Measurements from ENCODE around the gene PDAP1. TPM values are rescaled to one million over a fixed set of nuclear protein-coding genes. Genes with fewer than 3 reads are reported as not detected.

PDAP1 gene
- total and polyA plus RNA-seq, 10 of the 15 experiments (the other 5 are each of a cell fraction or from before 2014, with no cell fraction given) = 6.6 to 200 (median 87.7) TPM

DNA sequence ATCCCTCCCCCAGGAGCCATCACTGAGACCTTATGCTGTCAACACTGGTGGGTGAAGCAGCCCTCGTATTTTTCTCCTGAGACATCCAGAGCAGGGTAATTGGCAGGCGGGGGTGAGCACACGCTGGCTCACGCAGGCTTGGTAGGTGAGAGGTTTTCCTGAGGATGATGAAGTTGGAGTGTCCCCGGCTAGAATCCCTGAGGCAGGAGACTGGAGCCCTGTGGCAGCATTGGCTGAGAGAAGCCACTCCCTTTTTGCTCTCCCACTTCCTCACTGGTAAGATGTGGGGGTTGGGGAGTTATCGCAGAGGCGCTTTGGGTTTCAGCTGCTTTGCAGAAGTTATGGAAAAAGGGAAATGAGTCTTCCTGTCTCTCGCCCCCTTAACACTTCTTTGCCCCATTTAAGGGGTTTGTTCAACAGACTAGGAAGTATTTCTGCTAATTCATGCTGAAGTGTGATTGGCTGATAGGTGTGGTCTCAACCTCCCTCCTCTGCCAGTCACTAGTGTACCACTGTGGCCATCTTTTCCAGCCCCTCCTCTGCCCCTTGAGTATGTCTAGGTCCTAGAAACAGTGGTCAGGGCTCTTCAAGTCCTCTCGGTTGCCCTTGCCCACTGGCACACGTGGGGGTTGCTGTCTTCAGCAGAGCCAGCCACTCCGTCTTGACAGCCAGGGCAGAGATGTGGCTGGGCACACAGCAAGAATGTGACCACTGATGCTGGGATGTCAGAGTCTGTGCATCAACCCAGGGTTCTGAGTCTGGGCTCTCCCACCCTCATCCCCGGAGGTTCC, 28.2 kb downstream of the PDAP1 start:
- peak; percentile 97 for FAIRE-seq
- ChIA-PET SMC1A (ENCODE audit: uncharacterized antibody, unreplicated experiment) (interaction anchor here (1.0 to 2.7 kb wide), 2 partner anchors 11 to 28 kb away, joined by 3 to 20 read pairs; partner anchors contain the start of genes BUD31 and PDAP1), RAD21 (ENCODE audit: unreplicated experiment) (interaction anchor here (0.5 to 2.3 kb wide), 4 partner anchors 9 to 29 kb away, joined by 3 to 15 read pairs (median 7); partner anchors contain the start of genes BUD31 and PDAP1), POLR2A (interaction anchor here (0.5 to 2.8 kb wide), 5 partner anchors 29 to 450 kb away, joined by 3 to 51 read pairs (median 4); partner anchors contain the start of genes ARPC1A, BUD31 and PDAP1), CTCF (interaction anchor here (1.7 kb wide), 1 partner anchor 29 kb away, joined by 5 read pairs; the partner anchor contains the start of genes BUD31 and PDAP1)
- no TSS peak for BruUV-seq (replicated peaks)
- H3K9ac ChIP-seq (ENCODE audit: control insufficient read depth, insufficient read depth, low read length) = peak overlapping the region; percentile 95
- intact Hi-C loops (cut with micrococcal nuclease; ENCODE audit: unreplicated experiment) = loop anchor here (2.0 kb wide), 1 partner anchor 29 kb away; the partner anchor contains the start of genes BUD31 and PDAP1
- peaks cover 76% of the 10 kb centered on the region for H3K79me2 ChIP-seq (ENCODE audit: control insufficient read depth, insufficient read depth, low read length)
- under 1% methylated on average over 12 of the region's 12 CpGs for WGBS (ENCODE audit: insufficient coverage, insufficient replicate concordance, low lambda C conversion rate, missing lambda C conversion rate)
- no peaks in the 10 kb centered on the region; the same call in 1 of the 2 replicates for H4K20me1 ChIP-seq (ENCODE audit: control insufficient read depth, insufficient read depth)
- peak; percentile 73 for ATAC-seq
- DNase-seq (ENCODE audit: low read depth, low spot score) = peak; percentile 94
- peak overlapping the region; percentile 41 for H2AFZ ChIP-seq (ENCODE audit: control insufficient read depth, low read depth, low read length)
- no peaks in the 10 kb centered on the region for H3K9me3 ChIP-seq (replicated peaks; ENCODE audit: control insufficient read depth, insufficient read depth, low read length)
- peak overlapping the region; percentile 64 for H3K4me3 ChIP-seq
- H3K36me3 ChIP-seq (ENCODE audit: control insufficient read depth in 2 of 2, insufficient read depth in 2 of 2, low read length in 1 of 2) = peaks cover 4 to 10% of the 10 kb centered on the region in 2 experiments
- no peaks in the 10 kb centered on the region for H3K27me3 ChIP-seq (replicated peaks in 1 of 2; ENCODE audit: control insufficient read depth in 2 of 2, insufficient read depth in 2 of 2, low read length in 1 of 2)
- H3K4me1 ChIP-seq (ENCODE audit: control insufficient read depth, insufficient read depth, low read length) = peaks cover 45% of the 10 kb centered on the region
- peak overlapping the region; percentile 100 for H3K27ac ChIP-seq (ENCODE audit: control insufficient read depth, insufficient read depth)
- in situ Hi-C loops (cut with MboI) = no loop called here
- H3K4me2 ChIP-seq (ENCODE audit: control insufficient read depth, insufficient read depth) = peak overlapping the region; percentile 96
- TF ChIP-seq RBBP5 (conservative IDR thresholded peaks at IDR 0.05) = no peak; the same call in 1 of the 2 replicates
- no peak for TF ChIP-seq RAD21 (IDR thresholded peaks at IDR 0.05; ENCODE audit: insufficient read depth, low read depth, low read length)
- no peak; the same call in 1 of the 2 replicates for TF ChIP-seq CHD1 (IDR thresholded peaks at IDR 0.05; ENCODE audit: low read depth, low read length)
- TF ChIP-seq, protein P1, sequence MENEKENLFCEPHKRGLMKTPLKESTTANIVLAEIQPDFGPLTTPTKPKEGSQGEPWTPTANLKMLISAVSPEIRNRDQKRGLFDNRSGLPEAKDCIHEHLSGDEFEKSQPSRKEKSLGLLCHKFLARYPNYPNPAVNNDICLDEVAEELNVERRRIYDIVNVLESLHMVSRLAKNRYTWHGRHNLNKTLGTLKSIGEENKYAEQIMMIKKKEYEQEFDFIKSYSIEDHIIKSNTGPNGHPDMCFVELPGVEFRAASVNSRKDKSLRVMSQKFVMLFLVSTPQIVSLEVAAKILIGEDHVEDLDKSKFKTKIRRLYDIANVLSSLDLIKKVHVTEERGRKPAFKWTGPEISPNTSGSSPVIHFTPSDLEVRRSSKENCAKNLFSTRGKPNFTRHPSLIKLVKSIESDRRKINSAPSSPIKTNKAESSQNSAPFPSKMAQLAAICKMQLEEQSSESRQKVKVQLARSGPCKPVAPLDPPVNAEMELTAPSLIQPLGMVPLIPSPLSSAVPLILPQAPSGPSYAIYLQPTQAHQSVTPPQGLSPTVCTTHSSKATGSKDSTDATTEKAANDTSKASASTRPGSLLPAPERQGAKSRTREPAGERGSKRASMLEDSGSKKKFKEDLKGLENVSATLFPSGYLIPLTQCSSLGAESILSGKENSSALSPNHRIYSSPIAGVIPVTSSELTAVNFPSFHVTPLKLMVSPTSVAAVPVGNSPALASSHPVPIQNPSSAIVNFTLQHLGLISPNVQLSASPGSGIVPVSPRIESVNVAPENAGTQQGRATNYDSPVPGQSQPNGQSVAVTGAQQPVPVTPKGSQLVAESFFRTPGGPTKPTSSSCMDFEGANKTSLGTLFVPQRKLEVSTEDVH (IDR thresholded peaks at IDR 0.05; ENCODE audit: low read depth, partially characterized antibody) = peak; percentile 58
- TF ChIP-seq, protein P2, sequence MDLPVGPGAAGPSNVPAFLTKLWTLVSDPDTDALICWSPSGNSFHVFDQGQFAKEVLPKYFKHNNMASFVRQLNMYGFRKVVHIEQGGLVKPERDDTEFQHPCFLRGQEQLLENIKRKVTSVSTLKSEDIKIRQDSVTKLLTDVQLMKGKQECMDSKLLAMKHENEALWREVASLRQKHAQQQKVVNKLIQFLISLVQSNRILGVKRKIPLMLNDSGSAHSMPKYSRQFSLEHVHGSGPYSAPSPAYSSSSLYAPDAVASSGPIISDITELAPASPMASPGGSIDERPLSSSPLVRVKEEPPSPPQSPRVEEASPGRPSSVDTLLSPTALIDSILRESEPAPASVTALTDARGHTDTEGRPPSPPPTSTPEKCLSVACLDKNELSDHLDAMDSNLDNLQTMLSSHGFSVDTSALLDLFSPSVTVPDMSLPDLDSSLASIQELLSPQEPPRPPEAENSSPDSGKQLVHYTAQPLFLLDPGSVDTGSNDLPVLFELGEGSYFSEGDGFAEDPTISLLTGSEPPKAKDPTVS (IDR thresholded peaks at IDR 0.05; ENCODE audit: low read depth, low read length) = no peak
- TF ChIP-seq, protein P3, sequence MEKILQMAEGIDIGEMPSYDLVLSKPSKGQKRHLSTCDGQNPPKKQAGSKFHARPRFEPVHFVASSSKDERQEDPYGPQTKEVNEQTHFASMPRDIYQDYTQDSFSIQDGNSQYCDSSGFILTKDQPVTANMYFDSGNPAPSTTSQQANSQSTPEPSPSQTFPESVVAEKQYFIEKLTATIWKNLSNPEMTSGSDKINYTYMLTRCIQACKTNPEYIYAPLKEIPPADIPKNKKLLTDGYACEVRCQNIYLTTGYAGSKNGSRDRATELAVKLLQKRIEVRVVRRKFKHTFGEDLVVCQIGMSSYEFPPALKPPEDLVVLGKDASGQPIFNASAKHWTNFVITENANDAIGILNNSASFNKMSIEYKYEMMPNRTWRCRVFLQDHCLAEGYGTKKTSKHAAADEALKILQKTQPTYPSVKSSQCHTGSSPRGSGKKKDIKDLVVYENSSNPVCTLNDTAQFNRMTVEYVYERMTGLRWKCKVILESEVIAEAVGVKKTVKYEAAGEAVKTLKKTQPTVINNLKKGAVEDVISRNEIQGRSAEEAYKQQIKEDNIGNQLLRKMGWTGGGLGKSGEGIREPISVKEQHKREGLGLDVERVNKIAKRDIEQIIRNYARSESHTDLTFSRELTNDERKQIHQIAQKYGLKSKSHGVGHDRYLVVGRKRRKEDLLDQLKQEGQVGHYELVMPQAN (conservative IDR thresholded peaks at IDR 0.05) = peak; percentile 48; the same call in 1 of the 2 replicates
- peak; percentile 89 for TF ChIP-seq POLR2AphosphoS5 (IDR thresholded peaks at IDR 0.05; ENCODE audit: low read length)
- peak; percentile 67 for TF ChIP-seq POLR2A (IDR thresholded peaks at IDR 0.05; ENCODE audit: low read depth, low read length)
- peak; percentile 98 for TF ChIP-seq SPI1 (IDR thresholded peaks at IDR 0.05; ENCODE audit: borderline replicate concordance, insufficient read depth, low read depth, low read length)
- TF ChIP-seq SP1 (IDR thresholded peaks at IDR 0.05; ENCODE audit: low read depth, low read length) = peak; percentile 56
- TF ChIP-seq ZNF24 (IDR thresholded peaks at IDR 0.05) = no peak; the same call in 1 of the 2 replicates
- TF ChIP-seq ASH2L (IDR thresholded peaks at IDR 0.05; ENCODE audit: borderline replicate concordance, low read depth) = no peak
- TF ChIP-seq STAT3 (IDR thresholded peaks at IDR 0.05; ENCODE audit: low read depth, low read length) = 0 out of 2 replicates have a peak, but pooled peaks have one; percentile 75
